WTC11 (cell line): ENCODE measurements around the gene MTREX. TPM values are rescaled to one million over a fixed set of nuclear protein-coding genes. Genes with fewer than 3 reads are reported as not detected.

Experiments used
- ATAC-seq: fragments of 200-7000 bp; cut with Tn5 transposase; 2 replicates; pipeline ENCODE4 v1.10.0; 2021; ENCODE audit warnings: mild to moderate bottlenecking, moderate library complexity
- CTCF ChIA-PET: fragments of 300-600 bp; sonication (Branson Sonifier 250); formaldehyde crosslinking; loops from one replicate; lab custom pipeline; 2021; ENCODE audit warnings: antibody characterized with exemption; lab: Charles Lee
- POLR2A ChIA-PET: fragments of 350-600 bp; sonication (Branson Sonifier 250); formaldehyde crosslinking; loops from one replicate; lab custom pipeline; 2021; ENCODE audit warnings: antibody characterized with exemption; lab: Charles Lee
- DNase-seq: peaks from one replicate; pipeline ENCODE4 v3.0.0; 2021; ENCODE audit warnings: low spot score
- H3K27ac Mint-ChIP-seq: 2 replicates; pipeline ENCODE4 v1.8.0; 2021; ENCODE audit warnings: mixed read lengths
- H3K27me3 Mint-ChIP-seq: 2 replicates; pipeline ENCODE4 v1.8.0; 2021; ENCODE audit warnings: low read depth, mild to moderate bottlenecking, moderate library complexity, mixed read lengths
- H3K36me3 Mint-ChIP-seq: 2 replicates; pipeline ENCODE4 v1.8.0; 2021; ENCODE audit warnings: mixed read lengths
- H3K4me1 Mint-ChIP-seq: 2 replicates; pipeline ENCODE4 v1.8.0; 2022; ENCODE audit warnings: mixed read lengths
- H3K4me3 Mint-ChIP-seq: 2 replicates; pipeline ENCODE4 v1.8.0; 2021; ENCODE audit warnings: mild to moderate bottlenecking, moderate library complexity, mixed read lengths
- H3K9me3 Mint-ChIP-seq: 2 replicates; pipeline ENCODE4 v1.8.0; 2021; ENCODE audit warnings: mixed read lengths
- AR ChIP-seq: fragments of 250-450 bp; sonication (Bioruptor Pico); IDR thresholded peaks from 2 replicates; pipeline ENCODE4 v1.9.0; 2021; ENCODE audit warnings: mild to moderate bottlenecking
- ATF3 ChIP-seq: sonication (generic); formaldehyde crosslinking; conservative IDR thresholded peaks from 2 replicates; pipeline ENCODE4 v1.8.1; 2022; ENCODE audit warnings: mild to moderate bottlenecking, missing genetic modification reagents
- CDX4 ChIP-seq: fragments of 250-450 bp; sonication (Bioruptor Pico); IDR thresholded peaks from 2 replicates; pipeline ENCODE4 v1.9.0; 2021; ENCODE audit warnings: moderate library complexity, mild to moderate bottlenecking, inconsistent platforms, borderline replicate concordance
- CREM ChIP-seq: sonication (generic); formaldehyde crosslinking; IDR thresholded peaks from 2 replicates; pipeline ENCODE4 v1.8.1; 2022; ENCODE audit warnings: mild to moderate bottlenecking, missing genetic modification reagents, moderate library complexity
- E2F1 ChIP-seq: sonication (generic); formaldehyde crosslinking; IDR thresholded peaks from 2 replicates; pipeline ENCODE4 v1.8.0; 2022; ENCODE audit warnings: mild to moderate bottlenecking, missing genetic modification reagents
- ESRRA ChIP-seq: sonication (generic); formaldehyde crosslinking; IDR thresholded peaks from 2 replicates; pipeline ENCODE4 v1.8.1; 2022; ENCODE audit warnings: mild to moderate bottlenecking, missing genetic modification reagents, borderline replicate concordance
- FOXK1 ChIP-seq: sonication (generic); formaldehyde crosslinking; IDR thresholded peaks from 2 replicates; pipeline ENCODE4 v1.8.0; 2022; ENCODE audit warnings: mild to moderate bottlenecking, moderate library complexity, missing genetic modification reagents
- JUN ChIP-seq: sonication (generic); formaldehyde crosslinking; IDR thresholded peaks from 2 replicates; pipeline ENCODE4 v1.8.0; 2023; ENCODE audit warnings: mild to moderate bottlenecking, missing genetic modification reagents
- NFYB ChIP-seq: sonication (generic); formaldehyde crosslinking; conservative IDR thresholded peaks from 2 replicates; pipeline ENCODE4 v1.8.0; 2022; ENCODE audit warnings: low read depth, missing genetic modification reagents
- NR2C2 ChIP-seq: sonication (generic); formaldehyde crosslinking; IDR thresholded peaks from 2 replicates; pipeline ENCODE4 v1.8.0; 2022; ENCODE audit warnings: mild to moderate bottlenecking, missing genetic modification reagents
- TCF7 ChIP-seq: sonication (generic); formaldehyde crosslinking; IDR thresholded peaks from 2 replicates; pipeline ENCODE4 v1.8.0; 2022; ENCODE audit warnings: mild to moderate bottlenecking, low read depth, missing genetic modification reagents, moderate library complexity
- TEAD4 ChIP-seq: sonication (generic); formaldehyde crosslinking; IDR thresholded peaks from 2 replicates; pipeline ENCODE4 v1.8.0; 2022; ENCODE audit warnings: mild to moderate bottlenecking, missing genetic modification reagents
- ZNF219 ChIP-seq: sonication (generic); formaldehyde crosslinking; IDR thresholded peaks from 2 replicates; pipeline ENCODE4 v1.8.0; 2023; ENCODE audit warnings: missing genetic modification reagents, mild to moderate bottlenecking, borderline replicate concordance
- ZNF281 ChIP-seq: sonication (generic); formaldehyde crosslinking; IDR thresholded peaks from 2 replicates; pipeline ENCODE4 v1.8.0; 2023; ENCODE audit warnings: mild to moderate bottlenecking, missing genetic modification reagents
- ZNF671 ChIP-seq: fragments of 250-450 bp; sonication (Bioruptor Pico); IDR thresholded peaks from 2 replicates; pipeline ENCODE4 v1.8.0; 2021; ENCODE audit warnings: mild to moderate bottlenecking
- total RNA-seq: library from RNA; stranded (reverse); gene quantifications from 3 replicates; pipeline ENCODE4 v1.2.3, GENCODE V29; 2021
- TF ChIP-seq, protein P1 (sequence below): sonication (generic); formaldehyde crosslinking; IDR thresholded peaks from 2 replicates; pipeline ENCODE4 v1.8.0; 2023; ENCODE audit warnings: missing genetic modification reagents, mild to moderate bottlenecking, borderline replicate concordance
- TF ChIP-seq, protein P2 (sequence below): sonication (generic); formaldehyde crosslinking; IDR thresholded peaks from 2 replicates; pipeline ENCODE4 v1.8.1; 2023; ENCODE audit warnings: mild to moderate bottlenecking, missing genetic modification reagents

MTREX gene
- total RNA-seq, 1 experiment from 2014 or later = 110 TPM

- no peak for TF ChIP-seq ZNF219 (CRISPR knock-in tag)
- no peak for TF ChIP-seq NFYB
- no peak for TF ChIP-seq CREM (CRISPR knock-in tag)
- TF ChIP-seq, protein P1, sequence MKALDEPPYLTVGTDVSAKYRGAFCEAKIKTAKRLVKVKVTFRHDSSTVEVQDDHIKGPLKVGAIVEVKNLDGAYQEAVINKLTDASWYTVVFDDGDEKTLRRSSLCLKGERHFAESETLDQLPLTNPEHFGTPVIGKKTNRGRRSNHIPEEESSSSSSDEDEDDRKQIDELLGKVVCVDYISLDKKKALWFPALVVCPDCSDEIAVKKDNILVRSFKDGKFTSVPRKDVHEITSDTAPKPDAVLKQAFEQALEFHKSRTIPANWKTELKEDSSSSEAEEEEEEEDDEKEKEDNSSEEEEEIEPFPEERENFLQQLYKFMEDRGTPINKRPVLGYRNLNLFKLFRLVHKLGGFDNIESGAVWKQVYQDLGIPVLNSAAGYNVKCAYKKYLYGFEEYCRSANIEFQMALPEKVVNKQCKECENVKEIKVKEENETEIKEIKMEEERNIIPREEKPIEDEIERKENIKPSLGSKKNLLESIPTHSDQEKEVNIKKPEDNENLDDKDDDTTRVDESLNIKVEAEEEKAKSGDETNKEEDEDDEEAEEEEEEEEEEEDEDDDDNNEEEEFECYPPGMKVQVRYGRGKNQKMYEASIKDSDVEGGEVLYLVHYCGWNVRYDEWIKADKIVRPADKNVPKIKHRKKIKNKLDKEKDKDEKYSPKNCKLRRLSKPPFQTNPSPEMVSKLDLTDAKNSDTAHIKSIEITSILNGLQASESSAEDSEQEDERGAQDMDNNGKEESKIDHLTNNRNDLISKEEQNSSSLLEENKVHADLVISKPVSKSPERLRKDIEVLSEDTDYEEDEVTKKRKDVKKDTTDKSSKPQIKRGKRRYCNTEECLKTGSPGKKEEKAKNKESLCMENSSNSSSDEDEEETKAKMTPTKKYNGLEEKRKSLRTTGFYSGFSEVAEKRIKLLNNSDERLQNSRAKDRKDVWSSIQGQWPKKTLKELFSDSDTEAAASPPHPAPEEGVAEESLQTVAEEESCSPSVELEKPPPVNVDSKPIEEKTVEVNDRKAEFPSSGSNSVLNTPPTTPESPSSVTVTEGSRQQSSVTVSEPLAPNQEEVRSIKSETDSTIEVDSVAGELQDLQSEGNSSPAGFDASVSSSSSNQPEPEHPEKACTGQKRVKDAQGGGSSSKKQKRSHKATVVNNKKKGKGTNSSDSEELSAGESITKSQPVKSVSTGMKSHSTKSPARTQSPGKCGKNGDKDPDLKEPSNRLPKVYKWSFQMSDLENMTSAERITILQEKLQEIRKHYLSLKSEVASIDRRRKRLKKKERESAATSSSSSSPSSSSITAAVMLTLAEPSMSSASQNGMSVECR = no peak
- TF ChIP-seq CDX4 (CRISPR knock-in tag) = no peak
- no peak for TF ChIP-seq TCF7 (CRISPR knock-in tag)
- no peak for TF ChIP-seq TEAD4 (CRISPR knock-in tag)
- TF ChIP-seq FOXK1 = no peak
These were observed 12.9 kb upstream of the MTREX start (continued) for GRCh38 chr5:55294935-55295334.

- ATAC-seq = no peak
- TF ChIP-seq AR (CRISPR knock-in tag) (no peak), NR2C2 (CRISPR knock-in tag) (no peak), FOXK1 (no peak), ATF3 (CRISPR knock-in tag) (no peak), ZNF281 (CRISPR knock-in tag) (no peak), NFYB (no peak), ZNF671 (CRISPR knock-in tag) (no peak), JUN (CRISPR knock-in tag) (no peak), E2F1 (no peak), ESRRA (no peak)
- TF ChIP-seq, protein P2, sequence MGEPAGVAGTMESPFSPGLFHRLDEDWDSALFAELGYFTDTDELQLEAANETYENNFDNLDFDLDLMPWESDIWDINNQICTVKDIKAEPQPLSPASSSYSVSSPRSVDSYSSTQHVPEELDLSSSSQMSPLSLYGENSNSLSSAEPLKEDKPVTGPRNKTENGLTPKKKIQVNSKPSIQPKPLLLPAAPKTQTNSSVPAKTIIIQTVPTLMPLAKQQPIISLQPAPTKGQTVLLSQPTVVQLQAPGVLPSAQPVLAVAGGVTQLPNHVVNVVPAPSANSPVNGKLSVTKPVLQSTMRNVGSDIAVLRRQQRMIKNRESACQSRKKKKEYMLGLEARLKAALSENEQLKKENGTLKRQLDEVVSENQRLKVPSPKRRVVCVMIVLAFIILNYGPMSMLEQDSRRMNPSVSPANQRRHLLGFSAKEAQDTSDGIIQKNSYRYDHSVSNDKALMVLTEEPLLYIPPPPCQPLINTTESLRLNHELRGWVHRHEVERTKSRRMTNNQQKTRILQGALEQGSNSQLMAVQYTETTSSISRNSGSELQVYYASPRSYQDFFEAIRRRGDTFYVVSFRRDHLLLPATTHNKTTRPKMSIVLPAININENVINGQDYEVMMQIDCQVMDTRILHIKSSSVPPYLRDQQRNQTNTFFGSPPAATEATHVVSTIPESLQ (CRISPR knock-in tag) = no peak
- TF ChIP-seq, protein P1 = no peak
These were observed 6.9 kb upstream of the MTREX start for GRCh38 chr5:55300890-55301289.

More at GRCh38 chr5:55300890-55301289, 6.9 kb upstream of the MTREX start:
- ChIA-PET CTCF (no interaction called here), POLR2A (no interaction called here)
- no peaks in the 10 kb centered on the region; the same call in 1 of the 2 replicates for H3K27me3 Mint-ChIP-seq
- peaks cover 6% of the 10 kb centered on the region for H3K9me3 Mint-ChIP-seq
- peaks cover 35% of the 10 kb centered on the region for H3K36me3 Mint-ChIP-seq
- H3K27ac Mint-ChIP-seq = no peak overlapping the region
- no peak overlapping the region for H3K4me3 Mint-ChIP-seq
- H3K4me1 Mint-ChIP-seq = peaks cover 10% of the 10 kb centered on the region
- no peak for DNase-seq
